Neuronal stem cell (in vitro differentiated cells): ENCODE results near the gene NRSN2.
"Not testable (repeated sequence)": the region's sequence is repeated elsewhere in the genome, so short reads cannot be mapped to it uniquely, and the experiment has no call there.

ENCODE experiments used
- DNase-seq: peaks from one replicate; pipeline ENCODE4 v3.0.0-alpha.2; 2013; ENCODE audit warnings: low spot score
- H2AFZ ChIP-seq: one replicate; pipeline ENCODE4 v1.6.1; 2013; ENCODE audit warnings: mild to moderate bottlenecking, low read length, inconsistent platforms
- H2AK5ac ChIP-seq: 2 replicates; pipeline ENCODE4 v1.6.1; 2013; ENCODE audit warnings: low read depth, mild to moderate bottlenecking, inconsistent platforms, low read length, moderate library complexity, mixed read lengths
- H2BK120ac ChIP-seq: 2 replicates; pipeline ENCODE4 v1.6.1; 2013; ENCODE audit warnings: low read depth, mild to moderate bottlenecking, inconsistent platforms, low read length, moderate library complexity, mixed read lengths
- H2BK12ac ChIP-seq: one replicate; pipeline ENCODE4 v1.6.1; 2013; ENCODE audit warnings: low read length, inconsistent platforms
- H2BK15ac ChIP-seq: 2 replicates; pipeline ENCODE4 v1.6.1; 2013; ENCODE audit warnings: mild to moderate bottlenecking, low read length, inconsistent platforms, mixed read lengths
- H2BK5ac ChIP-seq: one replicate; pipeline ENCODE4 v1.6.1; 2013; ENCODE audit warnings: inconsistent platforms, mild to moderate bottlenecking, low read length, moderate library complexity
- H3K14ac ChIP-seq: one replicate; pipeline ENCODE4 v1.6.1; 2013; ENCODE audit warnings: low read length, inconsistent platforms
- H3K18ac ChIP-seq: 2 replicates; pipeline ENCODE4 v1.6.1; 2013; ENCODE audit warnings: low read length, inconsistent platforms
- H3K23ac ChIP-seq: 2 replicates; pipeline ENCODE4 v1.6.1; 2013; ENCODE audit warnings: low read depth, mild to moderate bottlenecking, mixed read lengths, low read length, inconsistent platforms; ENCODE audit not compliant: poor library complexity
- H3K27ac ChIP-seq: replicated peaks from 3 replicates; pipeline ENCODE4 v1.5.1; 2013; ENCODE audit warnings: low read length, inconsistent platforms
- H3K27me3 ChIP-seq, 3 experiments: 2 replicates each; pipeline ENCODE4 v1.6.1; 2013; ENCODE audit warnings: low read length in 3 of 3, mild to moderate bottlenecking in 2 of 3, inconsistent platforms in 1 of 3, low read depth in 1 of 3, mixed read lengths in 1 of 3, moderate library complexity in 1 of 3; ENCODE audit not compliant: control insufficient read depth in 3 of 3, insufficient read depth in 3 of 3
- H3K36me3 ChIP-seq, 2 donors: replicated peaks in 1 of 2; 2 replicates each; pipeline ENCODE4 v1.6.1; 2013; ENCODE audit warnings: low read length in 2 of 2; ENCODE audit not compliant: control insufficient read depth in 2 of 2, insufficient read depth in 2 of 2
- H3K4ac ChIP-seq: 2 replicates; pipeline ENCODE4 v1.6.1; 2013; ENCODE audit warnings: inconsistent platforms, mild to moderate bottlenecking, low read length, moderate library complexity
- H3K4me1 ChIP-seq, 2 donors: 1 replicate in 1 of 2; 2 replicates in 1 of 2; pipeline ENCODE4 v1.6.1; 2013; ENCODE audit warnings: low read length in 2 of 2, low read depth in 1 of 2; ENCODE audit not compliant: control insufficient read depth in 2 of 2, insufficient read depth in 1 of 2
- H3K4me2 ChIP-seq: one replicate; pipeline ENCODE4 v1.6.1; 2013; ENCODE audit warnings: mild to moderate bottlenecking, low read length, inconsistent platforms; ENCODE audit not compliant: insufficient read depth, poor library complexity, severe bottlenecking
- H3K4me3 ChIP-seq, 2 donors: 2 replicates each; pipeline ENCODE4 v1.5.1; 2013; ENCODE audit warnings: low read length in 2 of 2, mild to moderate bottlenecking in 2 of 2, inconsistent platforms in 1 of 2, moderate library complexity in 1 of 2
- H3K79me1 ChIP-seq: one replicate; pipeline ENCODE4 v1.6.1; 2013; ENCODE audit warnings: low read depth, mild to moderate bottlenecking, inconsistent platforms, low read length, moderate library complexity
- H3K9ac ChIP-seq: one replicate; pipeline ENCODE4 v1.6.1; 2013; ENCODE audit warnings: mild to moderate bottlenecking, low read depth, low read length, inconsistent platforms; ENCODE audit not compliant: poor library complexity
- H3K9me3 ChIP-seq, 2 donors: replicated peaks in 1 of 2; 2 replicates each; pipeline versions ENCODE3 to v1.6.1; 2013; ENCODE audit warnings: low read length in 2 of 2, mild to moderate bottlenecking in 2 of 2, inconsistent platforms in 1 of 2, low read depth in 1 of 2, mixed read lengths in 1 of 2, moderate library complexity in 1 of 2; ENCODE audit not compliant: control insufficient read depth in 2 of 2, insufficient read depth in 1 of 2
- H4K8ac ChIP-seq: one replicate; pipeline ENCODE4 v1.6.1; 2013; ENCODE audit warnings: low read depth, mild to moderate bottlenecking, inconsistent platforms, low read length, moderate library complexity
- H4K91ac ChIP-seq: one replicate; pipeline ENCODE4 v1.6.1; 2013; ENCODE audit warnings: low read length, low read depth, mild to moderate bottlenecking, inconsistent platforms; ENCODE audit not compliant: poor library complexity
- WGBS, 2 donors: extraction: QIAGEN DNeasy Blood & Tissue Kit; methylation state at CpG; one replicate each; pipeline ENCODE4 v1.1.7; 2013; ENCODE audit warnings: missing lambda C conversion rate in 2 of 2, mixed read lengths in 1 of 2; ENCODE audit not compliant: insufficient read length in 2 of 2, insufficient replicate concordance in 1 of 2; ENCODE audit errors: extremely low coverage in 2 of 2; 5-methylcytosine and 5-hydroxymethylcytosine counted together

Gene NRSN2

DNA sequence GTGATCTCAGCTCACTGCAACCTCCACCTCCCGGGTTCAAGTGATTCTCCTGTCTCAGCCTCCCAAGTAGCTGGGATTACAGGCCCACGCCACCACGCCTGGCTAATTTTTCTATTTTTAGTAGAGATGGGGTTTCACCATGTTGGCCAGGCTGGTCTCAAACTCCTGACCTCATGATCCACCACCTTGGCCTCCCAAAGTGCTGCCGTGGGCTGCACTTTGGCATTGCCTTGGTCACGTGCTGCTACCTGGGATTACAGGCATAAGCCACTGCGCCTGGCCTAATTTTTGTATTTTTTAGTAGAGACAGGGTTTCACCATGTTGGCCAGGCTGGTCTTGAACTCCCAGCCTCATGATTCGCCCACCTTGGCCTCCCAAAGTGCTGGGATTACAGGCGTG is 39.7 kb downstream of the NRSN2 start:
- H3K14ac ChIP-seq, H3K4ac ChIP-seq, H3K18ac ChIP-seq, H3K9me3 ChIP-seq, H3K9ac ChIP-seq, H2BK15ac ChIP-seq, H2BK12ac ChIP-seq, H3K4me2 ChIP-seq, H2BK120ac ChIP-seq, H2BK5ac ChIP-seq, H4K8ac ChIP-seq, H3K23ac ChIP-seq, H3K4me3 ChIP-seq, H3K4me1 ChIP-seq, H4K91ac ChIP-seq, H3K79me1 ChIP-seq, H2AFZ ChIP-seq, H2AK5ac ChIP-seq, H3K27me3 ChIP-seq, H3K27ac ChIP-seq, DNase-seq: not testable (repeated sequence)
- H3K36me3 ChIP-seq = peaks cover 3 to 25% of the 10 kb centered on the region in 2 donors
- WGBS, 2 donors = no CpG with 5 or more reads among the region's 8 CpGs

DNA sequence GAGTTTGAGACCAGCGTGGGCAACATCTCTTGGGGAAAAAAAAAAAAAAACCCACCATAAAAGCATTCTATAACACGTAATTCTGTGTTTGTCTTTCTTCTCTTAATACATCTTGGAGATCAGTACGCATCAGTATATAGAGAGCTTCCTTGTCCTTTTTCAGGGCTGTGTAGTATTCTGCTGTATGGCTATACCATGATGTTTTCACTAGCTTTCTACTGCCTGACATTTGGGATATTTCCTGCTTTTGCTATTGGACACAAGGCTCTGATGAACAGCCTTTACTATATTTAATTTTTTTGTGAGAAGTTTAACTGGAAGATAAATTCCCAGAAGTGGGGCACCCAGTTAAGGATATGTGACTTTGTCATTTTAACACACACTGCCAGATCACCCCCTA is 40.6 kb downstream of the NRSN2 start:
- no peak overlapping the region for H3K14ac ChIP-seq
- H3K27me3 ChIP-seq = peaks cover 0 to 2% (median under 1%) of the 10 kb centered on the region in 3 experiments
- H4K91ac ChIP-seq = no peak overlapping the region
- no peaks in the 10 kb centered on the region for H3K79me1 ChIP-seq
- H2BK5ac ChIP-seq = no peak overlapping the region
- no peak overlapping the region for H3K4me2 ChIP-seq
- peaks cover 3 to 30% of the 10 kb centered on the region in 2 donors for H3K36me3 ChIP-seq
- H3K4me3 ChIP-seq = no peak overlapping the region
- H2AFZ ChIP-seq = no peak overlapping the region
- H3K4me1 ChIP-seq = peaks cover 0 to 1% of the 10 kb centered on the region in 2 donors
- no peak overlapping the region for H2BK12ac ChIP-seq
- no peak overlapping the region for H4K8ac ChIP-seq
- H3K23ac ChIP-seq = no peak overlapping the region
- no peaks in the 10 kb centered on the region for H3K9me3 ChIP-seq
- no peak overlapping the region for H2BK15ac ChIP-seq
- H3K27ac ChIP-seq = no peak overlapping the region
- no peak overlapping the region for H2BK120ac ChIP-seq
- no peak for DNase-seq
- no peak overlapping the region for H2AK5ac ChIP-seq
- H3K4ac ChIP-seq = no peak overlapping the region
- no CpG with 5 or more reads among the region's 3 CpGs for WGBS, 2 donors
- H3K9ac ChIP-seq = no peak overlapping the region
- no peak overlapping the region for H3K18ac ChIP-seq

DNA sequence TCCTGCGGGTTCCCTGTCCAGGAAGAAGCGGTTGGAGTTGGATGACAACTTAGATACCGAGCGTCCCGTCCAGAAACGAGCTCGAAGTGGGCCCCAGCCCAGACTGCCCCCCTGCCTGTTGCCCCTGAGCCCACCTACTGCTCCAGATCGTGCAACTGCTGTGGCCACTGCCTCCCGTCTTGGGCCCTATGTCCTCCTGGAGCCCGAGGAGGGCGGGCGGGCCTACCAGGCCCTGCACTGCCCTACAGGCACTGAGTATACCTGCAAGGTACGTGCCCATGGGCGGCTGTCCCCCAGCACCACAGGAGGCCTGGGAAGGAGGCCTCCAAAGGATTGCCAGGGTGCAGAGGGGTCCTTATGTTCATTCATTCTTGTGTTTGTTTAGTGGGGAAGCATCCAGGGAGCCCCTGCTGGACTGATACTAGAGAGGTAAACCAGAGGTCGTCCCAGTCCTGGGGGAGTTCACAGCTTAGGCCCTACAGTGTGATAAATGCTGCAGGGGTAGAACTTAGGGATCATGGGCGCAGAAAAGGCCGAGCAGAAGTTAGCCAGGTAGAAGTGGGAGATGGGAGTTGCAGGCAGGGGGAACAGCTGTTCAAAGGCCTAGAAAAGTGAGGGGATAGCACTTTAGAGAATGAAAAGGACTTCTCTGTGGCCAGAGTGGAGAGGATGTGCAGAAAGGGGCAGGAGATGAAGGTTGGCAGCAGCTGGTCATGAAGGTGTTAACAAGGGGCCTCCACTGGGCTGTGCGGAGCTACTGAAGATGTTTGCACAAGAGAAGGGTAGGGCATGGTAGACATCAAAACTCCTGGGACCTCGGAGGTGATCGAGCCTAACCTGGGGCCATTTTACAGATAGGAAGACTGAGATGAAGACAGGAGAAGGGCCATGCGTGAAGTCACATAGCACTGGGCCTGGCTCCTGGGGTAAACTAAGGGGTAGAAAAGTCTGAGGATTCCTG is 41.4 kb downstream of the NRSN2 start:
- Histone ChIP-seq H3K4ac (no peak overlapping the region), H2BK120ac (no peak overlapping the region), H2BK12ac (no peak overlapping the region), H3K4me2 (no peak overlapping the region), H2BK5ac (no peak overlapping the region), H2BK15ac (no peak overlapping the region), H3K23ac (no peak overlapping the region), H3K9ac (no peak overlapping the region), H3K27ac (no peak overlapping the region), H3K79me1 (no peaks in the 10 kb centered on the region), H3K18ac (no peak overlapping the region), H2AK5ac (no peak overlapping the region), H4K91ac (no peak overlapping the region), H3K4me1 (peaks cover 0 to 1% of the 10 kb centered on the region in 2 donors), H2AFZ (no peak overlapping the region), H3K9me3 (no peaks in the 10 kb centered on the region), H3K14ac (no peak overlapping the region), H4K8ac (no peak overlapping the region), H3K27me3 (peaks cover 0 to 2% (median 0%) of the 10 kb centered on the region in 3 experiments), H3K36me3 (peaks cover 3 to 35% of the 10 kb centered on the region in 2 donors), H3K4me3 (peak overlapping the region in 1 of 2 donors; percentile 35)
- WGBS, 2 donors = no CpG with 5 or more reads among the region's 21 CpGs
- no peak for DNase-seq

DNA sequence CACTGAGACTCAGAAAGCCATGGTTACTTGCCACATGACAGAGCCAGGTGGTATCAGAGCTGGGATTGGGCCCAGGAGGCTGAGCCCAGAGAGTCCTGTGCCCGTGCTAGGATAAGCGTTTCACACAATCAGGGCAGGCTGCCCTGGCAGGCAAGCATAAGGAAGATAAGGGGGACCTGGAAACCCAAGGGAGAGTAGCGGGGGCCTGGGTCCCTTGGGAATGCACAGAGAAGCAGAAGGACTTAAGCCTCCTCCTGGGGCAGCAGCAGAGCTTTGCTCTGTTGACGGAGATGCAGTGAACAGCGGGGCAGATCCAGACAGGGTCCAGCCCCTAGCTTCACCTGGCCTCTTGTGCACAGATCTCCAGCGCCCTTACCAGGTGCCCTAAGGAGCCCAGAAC is 42.3 kb downstream of the NRSN2 start:
- Histone ChIP-seq H2BK120ac (no peak overlapping the region), H2AK5ac (no peak overlapping the region), H2BK12ac (no peak overlapping the region), H3K23ac (no peak overlapping the region), H2AFZ (no peak overlapping the region), H3K79me1 (no peaks in the 10 kb centered on the region), H4K8ac (no peak overlapping the region), H3K4me1 (no peaks in the 10 kb centered on the region), H3K4me3 (no peak overlapping the region), H3K4ac (no peak overlapping the region), H3K9me3 (no peaks in the 10 kb centered on the region), H3K14ac (no peak overlapping the region), H3K27me3 (no peaks in the 10 kb centered on the region), H3K4me2 (no peak overlapping the region), H3K27ac (no peak overlapping the region), H2BK5ac (no peak overlapping the region), H3K9ac (no peak overlapping the region), H4K91ac (no peak overlapping the region), H2BK15ac (no peak overlapping the region), H3K36me3 (peaks cover 3 to 41% of the 10 kb centered on the region in 2 donors), H3K18ac (no peak overlapping the region)
- no peak for DNase-seq
- no CpG with 5 or more reads among the region's 6 CpGs for WGBS, 2 donors
